ENCODE measurements around the gene CNDP2. TPM values are rescaled to one million over a fixed set of nuclear protein-coding genes. Genes with fewer than 3 reads are reported as not detected.

The CNDP2 gene
- total RNA-seq, 4 donors from 2014 or later: 71.8 to 87.8 (median 81.5) TPM

GRCh38 chr18:74533666-74534065 is 37.5 kb downstream of the CNDP2 start:
- Histone ChIP-seq H3K27me3 (no peaks in the 10 kb centered on the region), H3K27ac (no peak overlapping the region), H3K4me3 (no peak overlapping the region), H3K9me3 (peaks cover 0 to 3% (median 0%) of the 10 kb centered on the region in 4 donors), H3K36me3 (no peaks in the 10 kb centered on the region), H3K4me1 (no peaks in the 10 kb centered on the region)
- TF ChIP-seq CTCF (IDR thresholded peaks at IDR 0.05) (no peak), EP300 (IDR thresholded peaks at IDR 0.05) (no peak), POLR2A (IDR thresholded peaks at IDR 0.05) (no peak)
- WGBS, 2 donors: 95 to 97% methylated on average over 12 of the region's 12 CpGs
- no peak for DNase-seq (ENCODE audit: low spot score in 2 of 2)

- no peak for TF ChIP-seq POLR2A (IDR thresholded peaks at IDR 0.05)
- TF ChIP-seq CTCF (IDR thresholded peaks at IDR 0.05): no peak
- TF ChIP-seq EP300 (IDR thresholded peaks at IDR 0.05): no peak
- no peaks in the 10 kb centered on the region for H3K4me1 ChIP-seq
- no peaks in the 10 kb centered on the region for H3K27me3 ChIP-seq
- H3K9me3 ChIP-seq: peaks cover 0 to 3% (median 0%) of the 10 kb centered on the region in 4 donors
- no peaks in the 10 kb centered on the region for H3K36me3 ChIP-seq
- 75% methylated on average over 18 to 21 of the region's 21 CpGs for WGBS, 2 donors
- no peak for DNase-seq (ENCODE audit: low spot score in 2 of 2)
- no peak within 1 kb of the TSS for H3K4me3 ChIP-seq
- H3K27ac ChIP-seq: no peak within 1 kb of the TSS
These were observed 38.2 kb downstream of the CNDP2 start, which contains the start of gene CNDP1 for GRCh38 chr18:74534150-74534969. Gene CNDP1, plus strand, starts transcription at chr18:74534500. Its CDS starts 168 bp downstream, at chr18:74534668.

GRCh38 chr18:74534981-74535649 is 39.0 kb downstream of the CNDP2 start:
- 85 to 91% methylated on average over 9 of the region's 9 CpGs for WGBS, 2 donors

GRCh38 chr18:74539289-74539688 is 43.1 kb downstream of the CNDP2 start:
- DNase-seq (ENCODE audit: low spot score in 2 of 2): no peak
- H3K27me3 ChIP-seq: no peaks in the 10 kb centered on the region
- WGBS, 2 donors: 75 to 86% methylated on average over 11 of the region's 11 CpGs
- TF ChIP-seq EP300 (IDR thresholded peaks at IDR 0.05) (no peak), CTCF (IDR thresholded peaks at IDR 0.05) (no peak), POLR2A (IDR thresholded peaks at IDR 0.05) (no peak)
- no peaks in the 10 kb centered on the region for H3K36me3 ChIP-seq
- no peak overlapping the region for H3K4me3 ChIP-seq
- peaks cover 0 to 22% (median 4%) of the 10 kb centered on the region in 4 donors for H3K4me1 ChIP-seq
- H3K9me3 ChIP-seq: peaks cover 0 to 3% (median 0%) of the 10 kb centered on the region in 4 donors
- no peak overlapping the region for H3K27ac ChIP-seq

More at GRCh38 chr18:74534981-74535649, 39.0 kb downstream of the CNDP2 start:
- no peak for DNase-seq (ENCODE audit: low spot score in 2 of 2)
- H3K27me3 ChIP-seq: no peaks in the 10 kb centered on the region
- H3K36me3 ChIP-seq: no peaks in the 10 kb centered on the region
- no peak for TF ChIP-seq EP300 (IDR thresholded peaks at IDR 0.05)
- no peak for TF ChIP-seq POLR2A (IDR thresholded peaks at IDR 0.05)
- TF ChIP-seq CTCF (IDR thresholded peaks at IDR 0.05): no peak
- H3K27ac ChIP-seq: no peak overlapping the region
- H3K4me3 ChIP-seq: no peak overlapping the region
- H3K4me1 ChIP-seq: no peaks in the 10 kb centered on the region
- H3K9me3 ChIP-seq: peaks cover 0 to 3% (median 0%) of the 10 kb centered on the region in 4 donors
